SK-N-SH treated with all-trans-retinoic acid at 6 μM for 48 hours (cell line): ENCODE measurements around the gene NCAPD2.

ENCODE experiments used
- ARNTL ChIP-seq: fragments of 450-650 bp; formaldehyde crosslinking; IDR thresholded peaks from 2 replicates; pipeline ENCODE4 v1.5.0; 2020; ENCODE audit warnings: low read depth, mild to moderate bottlenecking, moderate library complexity, borderline replicate concordance
- BACH2 ChIP-seq: fragments of 250-450 bp; sonication (Bioruptor Pico); IDR thresholded peaks from 2 replicates; pipeline ENCODE4 v1.9.0; 2021; ENCODE audit warnings: mild to moderate bottlenecking, borderline replicate concordance
- CSDC2 ChIP-seq: fragments of 250-450 bp; sonication (Bioruptor Pico); IDR thresholded peaks from 2 replicates; pipeline ENCODE4 v1.5.0; 2020; ENCODE audit warnings: mild to moderate bottlenecking, moderate library complexity
- CSRNP3 ChIP-seq: fragments of 250-450 bp; sonication (Bioruptor Pico); IDR thresholded peaks from 2 replicates; pipeline ENCODE4 v1.5.1; 2021; ENCODE audit warnings: mild to moderate bottlenecking, moderate library complexity
- ESRRG ChIP-seq: fragments of 250-450 bp; sonication (Bioruptor Pico); IDR thresholded peaks from 2 replicates; pipeline ENCODE4 v1.6.1; 2021; ENCODE audit warnings: mild to moderate bottlenecking
- ISL1 ChIP-seq: fragments of 250-450 bp; sonication (Bioruptor Pico); IDR thresholded peaks from 2 replicates; pipeline ENCODE4 v2.1.2; 2022; ENCODE audit warnings: mild to moderate bottlenecking, moderate library complexity
- OSR1 ChIP-seq: fragments of 250-450 bp; sonication (Bioruptor Pico); IDR thresholded peaks from 2 replicates; pipeline ENCODE4 v1.8.0; 2022; ENCODE audit warnings: moderate library complexity, mild to moderate bottlenecking, inconsistent platforms
- POU6F1 ChIP-seq: fragments of 250-450 bp; sonication (Bioruptor Pico); IDR thresholded peaks from 2 replicates; pipeline ENCODE4 v1.8.0; 2021; ENCODE audit warnings: low read depth, mild to moderate bottlenecking, moderate library complexity, borderline replicate concordance
- SNAI2 ChIP-seq: fragments of 250-450 bp; sonication (Bioruptor Pico); IDR thresholded peaks from 2 replicates; pipeline ENCODE4 v1.5.0; 2020; ENCODE audit warnings: mild to moderate bottlenecking, moderate library complexity
- TCF4 ChIP-seq: fragments of 250-450 bp; sonication (Bioruptor Pico); IDR thresholded peaks from 2 replicates; pipeline ENCODE4 v1.8.0; 2021; ENCODE audit warnings: mild to moderate bottlenecking, moderate library complexity, borderline replicate concordance
- ZFP3 ChIP-seq: fragments of 250-450 bp; sonication (Bioruptor Pico); IDR thresholded peaks from 2 replicates; pipeline ENCODE4 v1.5.0; 2020; ENCODE audit warnings: mild to moderate bottlenecking, moderate library complexity
- ZFP30 ChIP-seq: fragments of 450-650 bp; formaldehyde crosslinking; IDR thresholded peaks from 2 replicates; pipeline ENCODE4 v1.5.0; 2022; ENCODE audit warnings: mild to moderate bottlenecking, moderate library complexity
- ZNF565 ChIP-seq: fragments of 450-650 bp; formaldehyde crosslinking; conservative IDR thresholded peaks from 2 replicates; pipeline ENCODE4 v1.5.0; 2020; ENCODE audit warnings: low read depth, mild to moderate bottlenecking, moderate library complexity
- ZNF70 ChIP-seq: fragments of 450-650 bp; formaldehyde crosslinking; IDR thresholded peaks from 2 replicates; pipeline ENCODE4 v1.5.0; 2020; ENCODE audit warnings: mild to moderate bottlenecking, moderate library complexity

- TF ChIP-seq TCF4 (CRISPR knock-in tag): no peak
- TF ChIP-seq ZFP30 (CRISPR knock-in tag): no peak
- TF ChIP-seq ZFP3 (CRISPR knock-in tag): no peak
- no peak for TF ChIP-seq OSR1
- no peak for TF ChIP-seq ESRRG (CRISPR knock-in tag)
- no peak for TF ChIP-seq SNAI2 (CRISPR knock-in tag)
- no peak for TF ChIP-seq CSDC2 (CRISPR knock-in tag)
- no peak for TF ChIP-seq ISL1
- TF ChIP-seq BACH2 (CRISPR knock-in tag): no peak
- TF ChIP-seq ZNF70 (CRISPR knock-in tag): no peak
- no peak for TF ChIP-seq ZNF565 (CRISPR knock-in tag)
- no peak for TF ChIP-seq ARNTL
- TF ChIP-seq CSRNP3 (CRISPR knock-in tag): no peak
- no peak for TF ChIP-seq POU6F1 (CRISPR knock-in tag)
Measured at GRCh38 chr12:6470375-6471163, 23.3 kb upstream of the NCAPD2 start, which contains the start of gene VAMP1.
